Measurements from ENCODE around the gene CFAP210. TPM values are rescaled to one million over a fixed set of nuclear protein-coding genes. Genes with fewer than 3 reads are reported as not detected.
"Not testable (repeated sequence)": the region's sequence is repeated elsewhere in the genome, so short reads cannot be mapped to it uniquely, and the experiment has no call there.

Gene CFAP210
- total and polyA plus RNA-seq, 2 experiments from 2014 or later: 0.30 TPM; not detected in 1

- Histone ChIP-seq H3K4me1 (ENCODE audit: insufficient read depth) (no peaks in the 10 kb centered on the region), H3K4me3 (no peak overlapping the region), H3K4me2 (no peak overlapping the region), H4K20me1 (ENCODE audit: insufficient read depth, poor library complexity, severe bottlenecking) (peaks cover 3% of the 10 kb centered on the region), H2AFZ (no peak overlapping the region), H3K27me3 (no peaks in the 10 kb centered on the region), H3K36me3 (replicated peaks; ENCODE audit: insufficient read depth, low read depth) (no peaks in the 10 kb centered on the region), H3K79me2 (peaks cover 13% of the 10 kb centered on the region), H3K27ac (no peak overlapping the region), H3K9me2 (replicated peaks; ENCODE audit: insufficient read depth) (no peaks in the 10 kb centered on the region), H3K9me3 (ENCODE audit: low read depth) (no peaks in the 10 kb centered on the region)
- DNase-seq (ENCODE audit: low spot score): no peak
- 92% methylated on average over 2 of the region's 2 CpGs for WGBS (ENCODE audit: low lambda C conversion rate, missing lambda C conversion rate)
- TF ChIP-seq EZH2phosphoT487 (IDR thresholded peaks at IDR 0.05; ENCODE audit: low read depth, severe bottlenecking, unreplicated experiment) (no peak), EZH2 (IDR thresholded peaks at IDR 0.05; ENCODE audit: borderline replicate concordance) (no peak)
- TF ChIP-seq, protein P1, sequence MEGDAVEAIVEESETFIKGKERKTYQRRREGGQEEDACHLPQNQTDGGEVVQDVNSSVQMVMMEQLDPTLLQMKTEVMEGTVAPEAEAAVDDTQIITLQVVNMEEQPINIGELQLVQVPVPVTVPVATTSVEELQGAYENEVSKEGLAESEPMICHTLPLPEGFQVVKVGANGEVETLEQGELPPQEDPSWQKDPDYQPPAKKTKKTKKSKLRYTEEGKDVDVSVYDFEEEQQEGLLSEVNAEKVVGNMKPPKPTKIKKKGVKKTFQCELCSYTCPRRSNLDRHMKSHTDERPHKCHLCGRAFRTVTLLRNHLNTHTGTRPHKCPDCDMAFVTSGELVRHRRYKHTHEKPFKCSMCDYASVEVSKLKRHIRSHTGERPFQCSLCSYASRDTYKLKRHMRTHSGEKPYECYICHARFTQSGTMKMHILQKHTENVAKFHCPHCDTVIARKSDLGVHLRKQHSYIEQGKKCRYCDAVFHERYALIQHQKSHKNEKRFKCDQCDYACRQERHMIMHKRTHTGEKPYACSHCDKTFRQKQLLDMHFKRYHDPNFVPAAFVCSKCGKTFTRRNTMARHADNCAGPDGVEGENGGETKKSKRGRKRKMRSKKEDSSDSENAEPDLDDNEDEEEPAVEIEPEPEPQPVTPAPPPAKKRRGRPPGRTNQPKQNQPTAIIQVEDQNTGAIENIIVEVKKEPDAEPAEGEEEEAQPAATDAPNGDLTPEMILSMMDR (IDR thresholded peaks at IDR 0.05; ENCODE audit: poor library complexity): no peak
These were observed 84.9 kb downstream of the CFAP210 start for GRCh38 chr2:169609264-169609663.

GRCh38 chr2:169599568-169599967 lies 94.6 kb downstream of the CFAP210 start:
- peaks cover 98% of the 10 kb centered on the region for H3K79me2 ChIP-seq
- no peaks in the 10 kb centered on the region for H3K36me3 ChIP-seq (replicated peaks; ENCODE audit: insufficient read depth, low read depth)
- H3K4me2 ChIP-seq: no peak overlapping the region
- no peak overlapping the region for H3K4me3 ChIP-seq
- no peaks in the 10 kb centered on the region for H3K9me3 ChIP-seq (ENCODE audit: low read depth)
- H3K27ac ChIP-seq: no peak overlapping the region
- H3K9me2 ChIP-seq (replicated peaks; ENCODE audit: insufficient read depth): no peaks in the 10 kb centered on the region
- DNase-seq (ENCODE audit: low spot score): no peak
- TF ChIP-seq, protein P1 (IDR thresholded peaks at IDR 0.05; ENCODE audit: poor library complexity): no peak
- TF ChIP-seq EZH2 (IDR thresholded peaks at IDR 0.05; ENCODE audit: borderline replicate concordance): no peak
- TF ChIP-seq EZH2phosphoT487 (IDR thresholded peaks at IDR 0.05; ENCODE audit: low read depth, severe bottlenecking, unreplicated experiment): no peak
- H2AFZ ChIP-seq: no peak overlapping the region
- no peaks in the 10 kb centered on the region for H3K4me1 ChIP-seq (ENCODE audit: insufficient read depth)
- no peaks in the 10 kb centered on the region for H3K27me3 ChIP-seq
- H4K20me1 ChIP-seq (ENCODE audit: insufficient read depth, poor library complexity, severe bottlenecking): peaks cover 83% of the 10 kb centered on the region

DNA sequence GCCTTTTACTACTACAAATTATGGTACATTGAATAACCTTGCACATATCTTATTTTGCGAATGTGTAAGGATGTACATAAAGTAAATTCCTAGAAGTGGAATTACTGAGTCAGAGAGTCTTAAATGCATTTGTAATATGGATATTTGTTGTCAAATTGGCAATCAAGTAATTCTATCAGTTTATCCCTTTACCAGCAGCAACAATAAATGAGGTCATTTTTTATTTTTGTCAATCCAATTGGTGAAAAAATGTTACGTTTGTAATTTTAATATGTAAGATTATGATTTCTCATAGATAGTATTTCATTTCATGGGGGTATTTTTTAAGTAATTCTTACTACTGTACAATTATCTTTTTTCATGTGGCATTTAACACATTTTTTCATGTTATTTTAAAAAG lies 95.2 kb downstream of the CFAP210 start:
- H2AFZ ChIP-seq: no peak overlapping the region
- H3K9me3 ChIP-seq (ENCODE audit: low read depth): no peaks in the 10 kb centered on the region
- H4K20me1 ChIP-seq (ENCODE audit: insufficient read depth, poor library complexity, severe bottlenecking): peaks cover 81% of the 10 kb centered on the region
- no peaks in the 10 kb centered on the region for H3K27me3 ChIP-seq
- no peak for DNase-seq (ENCODE audit: low spot score)
- WGBS (ENCODE audit: low lambda C conversion rate, missing lambda C conversion rate): 94% methylated on average over 2 of the region's 2 CpGs
- peaks cover 100% of the 10 kb centered on the region for H3K79me2 ChIP-seq
- TF ChIP-seq, protein P1 (IDR thresholded peaks at IDR 0.05; ENCODE audit: poor library complexity): no peak
- TF ChIP-seq EZH2 (IDR thresholded peaks at IDR 0.05; ENCODE audit: borderline replicate concordance) (no peak), EZH2phosphoT487 (IDR thresholded peaks at IDR 0.05; ENCODE audit: low read depth, severe bottlenecking, unreplicated experiment) (no peak)
- no peaks in the 10 kb centered on the region for H3K4me1 ChIP-seq (ENCODE audit: insufficient read depth)
- H3K4me3 ChIP-seq: no peak overlapping the region
- no peaks in the 10 kb centered on the region for H3K9me2 ChIP-seq (replicated peaks; ENCODE audit: insufficient read depth)
- H3K36me3 ChIP-seq (replicated peaks; ENCODE audit: insufficient read depth, low read depth): no peaks in the 10 kb centered on the region
- H3K27ac ChIP-seq: no peak overlapping the region
- H3K4me2 ChIP-seq: no peak overlapping the region

GRCh38 chr2:169596546-169596945 lies 97.7 kb downstream of the CFAP210 start:
- H3K4me2 ChIP-seq: not testable (repeated sequence)

More at GRCh38 chr2:169596546-169596945, 97.7 kb downstream of the CFAP210 start:
- not testable (repeated sequence) for H3K27me3 ChIP-seq; H3K36me3 ChIP-seq (replicated peaks; ENCODE audit: insufficient read depth, low read depth); H3K9me2 ChIP-seq (replicated peaks; ENCODE audit: insufficient read depth); DNase-seq (ENCODE audit: low spot score); H3K4me1 ChIP-seq (ENCODE audit: insufficient read depth); H3K27ac ChIP-seq; H3K9me3 ChIP-seq (ENCODE audit: low read depth); H2AFZ ChIP-seq; H3K4me3 ChIP-seq
- Histone ChIP-seq H3K79me2 (peaks cover 100% of the 10 kb centered on the region), H4K20me1 (ENCODE audit: insufficient read depth, poor library complexity, severe bottlenecking) (peaks cover 78% of the 10 kb centered on the region)
- 85% methylated on average over 7 of the region's 7 CpGs for WGBS (ENCODE audit: low lambda C conversion rate, missing lambda C conversion rate)

Small RNA genes within 50 kb of the gene (small RNA-seq; reads per million reads assigned to genes)
- not detected for gene RF00432

Other genes starting within 250 kb of the CFAP210 start
- gene BBS5, start 214.9 kb downstream of the CFAP210 start, total RNA-seq: 3.5 and 4.2 TPM in 2 replicates
- gene BBS5, start 214.9 kb downstream of the CFAP210 start, polyA plus RNA-seq: 3.7 and 7.0 TPM in 2 replicates
- gene KLHL41, start 184.7 kb downstream of the CFAP210 start, total RNA-seq: 1.8 and 2.0 TPM in 2 replicates
- gene KLHL41, start 184.7 kb downstream of the CFAP210 start, polyA plus RNA-seq: 0.34 and 0.67 TPM in 2 replicates
- 23.2 and 23.8 TPM in 2 replicates for gene FASTKD1, start 120.5 kb downstream of the CFAP210 start, total RNA-seq
- 15.0 and 20.4 TPM in 2 replicates for gene FASTKD1, start 120.5 kb downstream of the CFAP210 start, polyA plus RNA-seq
- gene PPIG, start 110.1 kb downstream of the CFAP210 start, total RNA-seq: 37.4 and 42.6 TPM in 2 replicates
- 64.4 and 68.1 TPM in 2 replicates for gene PPIG, start 110.1 kb downstream of the CFAP210 start, polyA plus RNA-seq
- gene PHOSPHO2, start 64 bp upstream of the CFAP210 start, total RNA-seq: 7.2 and 8.1 TPM in 2 replicates
- gene PHOSPHO2, start 64 bp upstream of the CFAP210 start, polyA plus RNA-seq: 8.5 and 8.7 TPM in 2 replicates
- 12.9 and 16.1 TPM in 2 replicates for gene KLHL23, start 39.4 kb upstream of the CFAP210 start, total RNA-seq
- gene KLHL23, start 39.4 kb upstream of the CFAP210 start, polyA plus RNA-seq: 5.8 and 6.9 TPM in 2 replicates
- gene SSB, start 104.5 kb upstream of the CFAP210 start, total RNA-seq: 112 and 143 TPM in 2 replicates
- gene SSB, start 104.5 kb upstream of the CFAP210 start, polyA plus RNA-seq: 176 and 181 TPM in 2 replicates
- 45.9 and 61.0 TPM in 2 replicates for gene METTL5, start 130.5 kb upstream of the CFAP210 start, total RNA-seq
- 55.4 and 60.7 TPM in 2 replicates for gene METTL5, start 130.5 kb upstream of the CFAP210 start, polyA plus RNA-seq
- gene UBR3, start 133.0 kb upstream of the CFAP210 start, total RNA-seq: 40.4 and 49.2 TPM in 2 replicates
- 10.1 and 10.2 TPM in 2 replicates for gene UBR3, start 133.0 kb upstream of the CFAP210 start, polyA plus RNA-seq